Left renal cortex interstitium (tissue), 4 donors: ENCODE results near the gene RNF149. TPM values are rescaled to one million over a fixed set of nuclear protein-coding genes. Genes with fewer than 3 reads are reported as not detected.
"Not testable (repeated sequence)": the region's sequence is repeated elsewhere in the genome, so short reads cannot be mapped to it uniquely, and the experiment has no call there.

Source experiments
- DNase-seq, 4 donors: peaks; one replicate each; pipeline ENCODE4 v3.0.0-alpha.2; 2013; ENCODE audit warnings: low read depth in 4 of 4, low spot score in 2 of 4, missing footprints in 1 of 4
- polyA plus RNA-seq, 4 donors: library from polyadenylated mRNA; unstranded; fragments of 120-200 nt; gene quantifications; one replicate each; pipeline ENCODE4 v1.2.1, GENCODE V29; 2013; ENCODE audit not compliant: insufficient read length in 4 of 4

Gene RNF149
- polyA plus RNA-seq, 4 donors: 30.8 to 73.8 (median 47.2) TPM

GRCh38 chr2:101238930-101239759, 69.4 kb downstream of the RNF149 start:
- no peak for DNase-seq

- DNase-seq: not testable (repeated sequence)
Observed at GRCh38 chr2:101237944-101238343, 70.6 kb downstream of the RNF149 start.

GRCh38 chr2:101235956-101236355, 72.5 kb downstream of the RNF149 start:
- not testable (repeated sequence) for DNase-seq

GRCh38 chr2:101234169-101234938, 74.1 kb downstream of the RNF149 start:
- no peak for DNase-seq

GRCh38 chr2:101232770-101233169, 75.7 kb downstream of the RNF149 start:
- no peak for DNase-seq

- DNase-seq: no peak
Observed at GRCh38 chr2:101231937-101232730, 76.4 kb downstream of the RNF149 start.

- DNase-seq: no peak
Observed at GRCh38 chr2:101231240-101231639, 77.3 kb downstream of the RNF149 start.

- DNase-seq: no peak
Observed at GRCh38 chr2:101230541-101231001, 77.9 kb downstream of the RNF149 start.

Other genes with a start within 250 kb of the RNF149 start
- 10 to 100 TPM; 24.9 to 44.6 (median 35.5) TPM for gene TBC1D8, start 157.3 kb downstream of the RNF149 start, polyA plus RNA-seq
- gene CNOT11, start 55.8 kb downstream of the RNF149 start, polyA plus RNA-seq: 10 to 100 TPM; 47.1 to 61.8 (median 54.5) TPM
- under 1 TPM; 0.27 to 0.87 (median 0.42) TPM for gene CREG2, start 78.8 kb upstream of the RNF149 start, polyA plus RNA-seq
- gene RFX8, start 166.4 kb upstream of the RNF149 start, polyA plus RNA-seq: 1 to 10 TPM in 2 of 4 donors, under 1 TPM in 2; 0.27 to 1.7 (median 0.91) TPM